ENCODE data around the gene TSPAN7. TPM values are rescaled to one million over a fixed set of nuclear protein-coding genes. Genes with fewer than 3 reads are reported as not detected.

The TSPAN7 gene
- total RNA-seq, 1 donor from 2014 or later: 1.1 TPM

DNA sequence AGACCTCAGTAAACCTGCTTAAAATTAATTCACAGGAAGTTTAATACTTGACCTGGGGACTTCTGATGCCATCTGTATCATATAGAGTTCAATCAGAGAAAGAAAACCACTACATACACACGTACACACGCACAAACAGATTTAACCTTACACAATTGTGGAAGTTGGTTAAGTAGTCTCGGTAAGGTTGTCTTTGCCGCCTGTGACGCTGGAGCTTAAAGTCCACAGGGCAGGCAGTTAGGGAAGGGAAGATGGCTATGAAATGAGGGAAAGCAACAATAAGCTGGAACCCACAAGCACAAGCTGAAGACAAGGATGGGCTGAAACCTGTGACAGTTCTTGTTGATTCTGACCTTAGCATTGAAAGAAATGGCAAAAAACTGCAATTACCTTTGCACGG lies 41.7 kb upstream of the TSPAN7 start:
- no peak for FAIRE-seq
- Histone ChIP-seq H3K4me3 (ENCODE audit: low read depth, low read length) (no peak overlapping the region), H3K27me3 (ENCODE audit: control insufficient read depth, insufficient read depth, low read length) (no peaks in the 10 kb centered on the region), H3K36me3 (ENCODE audit: control insufficient read depth, insufficient read depth, low read length) (no peaks in the 10 kb centered on the region)
- DNase-seq (ENCODE audit: low read depth): no peak
- TF ChIP-seq, protein P1, sequence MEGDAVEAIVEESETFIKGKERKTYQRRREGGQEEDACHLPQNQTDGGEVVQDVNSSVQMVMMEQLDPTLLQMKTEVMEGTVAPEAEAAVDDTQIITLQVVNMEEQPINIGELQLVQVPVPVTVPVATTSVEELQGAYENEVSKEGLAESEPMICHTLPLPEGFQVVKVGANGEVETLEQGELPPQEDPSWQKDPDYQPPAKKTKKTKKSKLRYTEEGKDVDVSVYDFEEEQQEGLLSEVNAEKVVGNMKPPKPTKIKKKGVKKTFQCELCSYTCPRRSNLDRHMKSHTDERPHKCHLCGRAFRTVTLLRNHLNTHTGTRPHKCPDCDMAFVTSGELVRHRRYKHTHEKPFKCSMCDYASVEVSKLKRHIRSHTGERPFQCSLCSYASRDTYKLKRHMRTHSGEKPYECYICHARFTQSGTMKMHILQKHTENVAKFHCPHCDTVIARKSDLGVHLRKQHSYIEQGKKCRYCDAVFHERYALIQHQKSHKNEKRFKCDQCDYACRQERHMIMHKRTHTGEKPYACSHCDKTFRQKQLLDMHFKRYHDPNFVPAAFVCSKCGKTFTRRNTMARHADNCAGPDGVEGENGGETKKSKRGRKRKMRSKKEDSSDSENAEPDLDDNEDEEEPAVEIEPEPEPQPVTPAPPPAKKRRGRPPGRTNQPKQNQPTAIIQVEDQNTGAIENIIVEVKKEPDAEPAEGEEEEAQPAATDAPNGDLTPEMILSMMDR (IDR thresholded peaks at IDR 0.05; ENCODE audit: insufficient read depth, low read length, severe bottlenecking): no peak

DNA sequence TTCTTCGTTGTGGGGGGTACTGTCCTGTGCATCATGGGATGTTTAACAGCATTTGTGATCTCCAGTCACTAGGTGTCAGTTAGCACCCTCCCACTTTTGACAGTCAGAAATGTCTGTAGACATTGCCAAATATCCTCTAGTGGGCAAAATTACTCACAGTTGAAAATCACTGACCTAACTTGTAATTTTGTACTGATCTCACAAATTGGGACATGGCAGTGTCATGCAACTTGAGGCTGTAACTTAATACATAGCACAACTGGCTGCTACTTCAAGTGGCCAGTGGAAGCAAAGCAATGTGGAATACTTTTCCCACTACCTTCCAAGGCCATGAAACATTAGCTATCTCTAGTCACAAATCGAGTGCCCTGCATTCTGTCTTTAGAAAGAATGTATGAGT lies 23.2 kb upstream of the TSPAN7 start:
- TF ChIP-seq, protein P1 (IDR thresholded peaks at IDR 0.05; ENCODE audit: insufficient read depth, low read length, severe bottlenecking): no peak
- Histone ChIP-seq H3K36me3 (ENCODE audit: control insufficient read depth, insufficient read depth, low read length) (no peaks in the 10 kb centered on the region), H3K27me3 (ENCODE audit: control insufficient read depth, insufficient read depth, low read length) (no peaks in the 10 kb centered on the region), H3K4me3 (ENCODE audit: low read depth, low read length) (no peak overlapping the region)
- DNase-seq (ENCODE audit: low read depth) (peak; percentile 71), FAIRE-seq (no peak)

DNA sequence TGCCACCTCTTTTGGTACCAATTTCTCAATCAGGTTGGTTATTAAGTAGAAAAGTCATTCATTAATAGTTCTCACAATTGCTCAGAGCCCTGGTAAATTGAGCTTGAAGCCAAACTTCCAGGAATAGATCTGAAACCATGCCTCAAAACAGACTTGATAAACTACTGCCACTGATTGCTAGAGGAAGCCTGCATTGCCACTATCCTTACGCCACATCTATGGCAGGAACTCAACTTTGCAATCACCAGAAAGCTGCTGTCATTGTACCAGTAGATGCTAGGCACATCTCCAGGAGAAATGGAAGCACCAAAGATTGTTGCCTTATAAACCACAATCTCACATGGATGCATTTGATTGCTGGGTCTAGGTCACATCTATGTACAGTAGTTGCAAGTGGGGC lies 21.6 kb upstream of the TSPAN7 start:
- DNase-seq (ENCODE audit: low read depth) (no peak), FAIRE-seq (no peak)
- Histone ChIP-seq H3K36me3 (ENCODE audit: control insufficient read depth, insufficient read depth, low read length) (no peaks in the 10 kb centered on the region), H3K4me3 (ENCODE audit: low read depth, low read length) (no peak overlapping the region), H3K27me3 (ENCODE audit: control insufficient read depth, insufficient read depth, low read length) (no peaks in the 10 kb centered on the region)
- TF ChIP-seq, protein P1 (IDR thresholded peaks at IDR 0.05; ENCODE audit: insufficient read depth, low read length, severe bottlenecking): no peak

DNA sequence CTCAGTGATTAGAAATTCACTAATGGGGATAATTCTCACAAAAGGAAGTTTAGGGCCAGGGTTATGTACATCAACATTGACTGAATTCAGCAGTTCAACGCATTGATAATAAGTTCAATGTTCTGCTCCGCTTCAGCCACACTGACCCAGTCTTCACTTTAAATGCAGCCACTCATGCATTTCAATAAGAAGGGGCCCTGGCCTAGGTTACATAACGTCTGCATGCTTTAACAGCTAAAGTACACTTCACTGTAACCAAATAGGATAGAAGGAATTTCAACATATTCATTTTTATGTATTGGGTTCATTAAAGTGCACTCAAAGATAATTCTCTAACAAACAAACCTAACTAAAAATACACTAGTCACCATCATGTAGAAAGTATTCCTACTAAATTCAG lies 12.8 kb upstream of the TSPAN7 start:
- Histone ChIP-seq H3K36me3 (ENCODE audit: control insufficient read depth, insufficient read depth, low read length) (no peaks in the 10 kb centered on the region), H3K4me3 (ENCODE audit: low read depth, low read length) (no peak overlapping the region)
- FAIRE-seq: no peak

DNA sequence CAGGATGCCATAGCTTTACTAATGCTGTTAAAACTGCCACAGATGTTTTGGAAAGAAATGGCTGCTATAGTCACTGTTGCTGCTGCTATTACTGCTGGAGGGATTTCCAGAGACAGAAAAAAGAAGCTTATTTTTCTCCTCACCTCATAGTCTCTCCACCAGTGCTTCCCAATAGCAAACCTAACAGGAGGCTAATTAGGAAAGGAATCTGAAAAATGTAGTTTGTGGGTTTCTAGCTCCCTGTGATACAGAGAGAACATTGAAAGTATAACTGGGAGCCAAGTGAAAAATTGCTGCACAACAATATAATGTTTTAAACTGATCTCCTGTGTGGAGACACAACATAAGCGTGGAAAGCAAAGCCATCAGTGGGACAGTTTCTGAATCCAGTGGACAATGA lies 8.6 kb upstream of the TSPAN7 start:
- no peak for FAIRE-seq
- no peak for DNase-seq (ENCODE audit: low read depth)
- H3K36me3 ChIP-seq (ENCODE audit: control insufficient read depth, insufficient read depth, low read length): no peaks in the 10 kb centered on the region
- no peak overlapping the region for H3K4me3 ChIP-seq (ENCODE audit: low read depth, low read length)
- TF ChIP-seq, protein P1 (IDR thresholded peaks at IDR 0.05; ENCODE audit: insufficient read depth, low read length, severe bottlenecking): no peak
- H3K27me3 ChIP-seq (ENCODE audit: control insufficient read depth, insufficient read depth, low read length): no peaks in the 10 kb centered on the region

More for the DNA sequence above, 12.8 kb upstream of the TSPAN7 start:
- no peaks in the 10 kb centered on the region for H3K27me3 ChIP-seq (ENCODE audit: control insufficient read depth, insufficient read depth, low read length)
- TF ChIP-seq, protein P1 (IDR thresholded peaks at IDR 0.05; ENCODE audit: insufficient read depth, low read length, severe bottlenecking): no peak
- DNase-seq (ENCODE audit: low read depth): no peak

DNA sequence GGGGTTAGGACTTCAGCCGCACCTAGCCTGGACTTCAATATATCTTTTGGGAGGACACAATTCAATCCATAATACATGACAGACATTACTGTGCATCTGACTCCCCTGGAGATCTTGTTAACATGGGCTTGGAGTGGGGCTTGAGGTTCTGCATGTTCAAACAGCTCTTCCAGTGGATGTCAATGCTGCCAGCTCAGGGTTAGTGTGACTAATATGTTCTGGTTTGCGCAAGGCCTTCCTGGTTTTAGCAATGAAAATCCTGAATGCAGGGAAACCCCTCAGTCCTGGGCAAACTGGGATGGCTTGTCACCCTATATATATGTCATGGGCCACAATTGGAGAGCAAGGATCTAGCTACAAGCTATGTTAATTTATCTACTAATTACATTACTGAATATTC lies 2.7 kb upstream of the TSPAN7 start:
- peak; percentile 88 for DNase-seq (ENCODE audit: low read depth)
- no peaks in the 10 kb centered on the region for H3K36me3 ChIP-seq (ENCODE audit: control insufficient read depth, insufficient read depth, low read length)
- H3K4me3 ChIP-seq (ENCODE audit: low read depth, low read length): no peak overlapping the region
- no peak for FAIRE-seq
- TF ChIP-seq, protein P1 (IDR thresholded peaks at IDR 0.05; ENCODE audit: insufficient read depth, low read length, severe bottlenecking): no peak
- H3K27me3 ChIP-seq (ENCODE audit: control insufficient read depth, insufficient read depth, low read length): no peaks in the 10 kb centered on the region
